ENCODE measurements around the gene CRISP3.
"Not testable (repeated sequence)": the region's sequence is repeated elsewhere in the genome, so short reads cannot be mapped to it uniquely, and the experiment has no call there.

Gene CRISP3, protein sequence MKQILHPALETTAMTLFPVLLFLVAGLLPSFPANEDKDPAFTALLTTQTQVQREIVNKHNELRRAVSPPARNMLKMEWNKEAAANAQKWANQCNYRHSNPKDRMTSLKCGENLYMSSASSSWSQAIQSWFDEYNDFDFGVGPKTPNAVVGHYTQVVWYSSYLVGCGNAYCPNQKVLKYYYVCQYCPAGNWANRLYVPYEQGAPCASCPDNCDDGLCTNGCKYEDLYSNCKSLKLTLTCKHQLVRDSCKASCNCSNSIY

DNA sequence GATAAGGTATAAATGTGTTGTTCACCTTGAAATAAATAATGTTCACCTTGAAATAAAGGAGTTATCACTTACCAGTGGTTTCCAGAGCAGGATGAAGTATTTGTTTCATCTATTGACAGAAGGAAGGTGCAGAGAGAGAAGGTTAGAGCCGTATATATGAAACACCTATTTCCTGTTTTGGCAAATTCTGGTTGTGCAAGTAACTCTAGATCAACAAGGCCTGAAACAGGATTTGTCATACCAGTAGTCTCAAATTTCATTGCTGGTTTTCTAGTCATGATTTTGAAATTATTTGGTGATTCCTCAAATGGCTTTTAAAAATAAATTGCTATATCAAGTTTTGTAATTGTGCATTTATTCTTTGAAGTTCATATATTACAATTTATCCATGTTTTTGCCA, at the start of gene CRISP3:
TSS of gene CRISP3 (minus strand) at position 130 of the 400 bp plus-strand sequence. CDS start at position 109, 21 bp downstream.
- no peak for DNase-seq (ENCODE audit: low read depth in 2 of 2)

DNA sequence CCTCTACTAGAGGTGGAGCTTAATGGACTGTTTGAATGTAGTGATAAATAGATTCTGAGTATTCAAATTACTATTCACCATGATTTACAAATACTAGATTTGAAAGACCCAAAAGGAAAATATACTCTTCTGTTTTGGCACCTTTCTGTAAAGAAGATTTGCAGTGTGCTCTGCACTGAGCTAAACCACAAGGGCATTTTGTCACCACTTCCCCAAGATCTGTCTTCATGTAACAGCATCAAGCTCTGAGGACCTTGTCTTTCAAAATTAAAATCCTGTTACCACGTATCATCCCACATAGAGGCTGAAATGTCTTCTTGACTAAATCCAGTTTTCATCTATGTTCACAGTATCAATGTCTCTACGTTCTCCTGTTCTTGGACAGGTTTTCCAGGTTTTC, 46.2 kb upstream of the CRISP3 start:
- DNase-seq (ENCODE audit: low read depth in 2 of 2): no peak

DNA sequence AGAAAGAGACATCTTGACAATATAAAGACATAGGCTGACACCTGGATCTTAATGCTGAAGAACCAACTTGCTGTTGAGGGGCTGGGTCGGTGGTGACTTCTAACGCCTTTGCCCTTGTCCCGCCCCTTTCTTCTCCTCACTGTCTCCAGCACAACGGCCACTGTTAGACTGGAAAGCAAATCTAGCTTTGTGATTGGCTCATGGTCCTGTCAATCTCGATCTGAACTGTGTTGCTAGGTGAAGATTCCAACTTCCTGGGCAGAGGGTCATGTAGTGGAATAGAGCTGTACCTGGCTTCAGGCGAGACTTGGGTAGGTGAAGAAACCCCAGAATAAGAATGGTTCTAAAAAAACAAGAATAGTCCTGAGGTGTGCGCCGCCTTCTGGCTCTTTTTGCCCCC, 43.0 kb upstream of the CRISP3 start, which contains the start of gene PGK2:
TSS of gene PGK2 (minus strand) at position 110 of the 400 bp plus-strand sequence. CDS start at position 12, 98 bp downstream.
- no peak for DNase-seq (ENCODE audit: low read depth in 2 of 2)

DNA sequence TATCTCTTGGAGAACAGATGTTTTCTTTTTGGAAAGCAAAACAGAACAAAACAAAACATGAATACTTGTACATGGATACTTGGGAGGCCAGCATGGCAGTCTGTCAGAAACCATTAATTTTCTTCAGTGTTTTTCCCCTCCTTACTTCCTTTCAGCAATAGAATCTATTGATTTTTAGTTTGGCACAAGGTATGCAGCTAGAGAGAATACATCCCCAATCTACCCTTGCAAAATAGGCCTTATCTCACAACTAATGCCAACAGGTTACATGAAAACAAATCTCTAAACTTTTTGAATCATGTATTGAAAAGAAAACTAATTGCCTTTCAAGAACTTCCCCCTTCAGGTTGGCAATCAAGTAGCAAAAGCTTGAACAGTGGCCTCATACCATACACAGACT, 40.1 kb upstream of the CRISP3 start:
- DNase-seq (ENCODE audit: low read depth in 2 of 2): no peak

DNA sequence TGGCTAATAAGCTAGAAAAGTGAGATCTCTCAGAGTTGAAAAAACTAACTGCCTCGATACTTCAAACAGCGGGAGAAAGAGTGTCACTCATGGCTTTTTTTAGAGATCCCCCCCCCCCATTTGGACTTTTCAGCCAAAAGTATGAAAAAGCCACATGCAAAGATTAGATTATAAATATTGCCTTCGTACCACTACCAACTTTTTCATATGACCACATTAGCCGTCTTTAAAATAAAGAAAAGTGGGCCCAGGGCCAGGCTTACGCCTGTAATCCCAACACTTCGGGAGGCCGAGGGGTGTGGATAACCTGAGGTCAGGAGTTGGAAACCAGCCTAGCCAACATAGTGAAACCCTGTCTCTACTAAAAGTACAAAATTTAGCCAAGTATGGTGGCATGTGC, 38.5 kb upstream of the CRISP3 start:
- DNase-seq (ENCODE audit: low read depth in 2 of 2): no peak

DNA sequence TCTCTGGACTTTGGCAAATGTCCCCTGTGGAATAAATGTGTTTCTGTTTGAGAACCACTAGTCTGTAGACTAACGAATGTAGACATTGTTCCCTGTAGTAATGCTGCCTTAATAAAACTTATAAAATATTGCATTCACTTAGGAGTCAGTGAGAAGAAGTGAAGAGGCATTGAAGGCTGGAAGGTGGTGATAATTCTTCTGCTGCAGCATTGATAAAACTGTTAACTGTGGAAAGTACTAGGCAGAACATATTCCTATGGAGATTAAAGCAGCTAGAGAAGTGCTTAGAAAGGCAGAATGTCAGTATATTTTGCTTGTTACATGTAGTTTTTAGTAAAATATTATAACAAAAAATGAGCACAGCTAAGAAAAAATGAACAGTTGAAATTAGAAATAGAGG, 38.1 kb upstream of the CRISP3 start:
- no peak for DNase-seq (ENCODE audit: low read depth in 2 of 2)

DNA sequence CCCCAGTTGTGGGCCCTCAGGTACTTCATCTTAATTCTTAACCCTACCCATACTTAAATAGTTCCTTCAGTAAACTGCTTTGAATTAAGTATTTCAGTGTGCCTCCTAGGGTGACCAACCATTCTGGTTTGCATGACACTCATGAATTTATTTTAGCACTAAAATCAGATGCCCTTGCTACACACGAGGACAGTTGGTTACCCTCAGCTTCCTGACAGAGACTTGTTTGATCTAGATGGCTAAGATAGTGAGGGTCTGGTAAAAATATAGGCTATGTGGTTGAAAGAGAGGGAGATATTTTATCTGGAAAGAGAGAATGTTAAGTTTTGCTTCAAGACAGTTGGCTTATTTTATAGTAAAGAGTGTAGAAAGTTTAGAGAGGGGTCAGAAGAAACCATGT, 32.3 kb upstream of the CRISP3 start:
- DNase-seq (ENCODE audit: low read depth in 2 of 2): no peak

DNA sequence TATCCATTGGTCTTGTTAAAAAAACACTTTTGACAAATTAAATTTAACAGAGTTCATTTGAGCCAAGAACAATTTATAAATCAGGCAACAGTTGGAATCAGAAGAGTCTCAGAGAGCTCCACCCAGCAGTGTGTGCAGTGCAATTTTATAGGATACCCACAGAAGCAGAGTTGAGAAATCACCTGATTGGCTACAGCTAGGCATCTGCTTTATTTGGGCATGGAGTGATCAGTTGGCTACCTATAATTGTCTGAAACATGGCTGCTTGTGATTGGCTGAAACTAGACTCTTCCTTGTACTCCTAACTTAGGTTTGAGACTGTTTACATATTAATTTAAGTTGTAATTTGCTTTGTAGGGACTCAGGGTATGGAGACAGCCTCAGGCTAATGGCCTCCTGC, 30.9 kb upstream of the CRISP3 start:
- no peak for DNase-seq (ENCODE audit: low read depth in 2 of 2)

DNA sequence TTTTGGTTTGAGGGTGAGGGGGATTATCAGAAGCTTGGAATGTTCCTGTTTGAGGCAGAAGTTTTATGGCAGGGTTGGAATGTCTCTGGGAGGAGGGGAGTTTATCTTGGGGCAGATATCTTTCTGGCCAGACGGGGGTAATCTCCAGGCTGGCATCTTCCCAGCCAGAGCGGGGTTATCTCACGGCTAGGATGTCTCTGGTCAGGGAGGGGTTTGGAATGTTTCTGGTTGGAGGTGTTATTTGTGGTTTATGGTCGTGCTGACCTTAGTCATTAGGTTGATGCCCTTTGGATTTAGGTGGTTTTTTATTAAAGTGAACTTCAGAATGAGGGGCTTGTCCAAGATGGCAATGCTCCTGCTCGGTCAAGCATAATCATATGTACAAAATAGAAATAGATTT, 28.1 kb upstream of the CRISP3 start:
- DNase-seq (ENCODE audit: low read depth in 2 of 2): no peak

DNA sequence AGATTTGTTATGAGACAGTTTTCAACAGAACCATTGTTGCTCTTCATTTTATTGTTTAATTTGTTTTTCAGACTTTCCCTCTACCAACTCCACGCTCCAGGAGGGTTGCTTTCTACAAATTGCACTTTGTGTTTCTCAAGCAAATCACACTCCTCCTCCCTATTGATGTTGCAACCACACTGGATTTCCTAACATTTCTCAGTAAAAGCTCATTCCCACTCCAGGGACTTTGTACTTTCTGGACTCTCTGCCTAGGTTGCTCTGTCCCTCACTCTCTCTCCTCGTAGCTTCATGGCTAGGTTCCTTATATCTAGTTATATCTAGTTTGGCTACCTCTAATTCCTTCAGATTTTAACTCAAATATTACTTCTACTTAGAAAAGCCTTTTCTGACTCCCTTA, 22.6 kb upstream of the CRISP3 start:
- no peak for DNase-seq (ENCODE audit: low read depth in 2 of 2)

DNA sequence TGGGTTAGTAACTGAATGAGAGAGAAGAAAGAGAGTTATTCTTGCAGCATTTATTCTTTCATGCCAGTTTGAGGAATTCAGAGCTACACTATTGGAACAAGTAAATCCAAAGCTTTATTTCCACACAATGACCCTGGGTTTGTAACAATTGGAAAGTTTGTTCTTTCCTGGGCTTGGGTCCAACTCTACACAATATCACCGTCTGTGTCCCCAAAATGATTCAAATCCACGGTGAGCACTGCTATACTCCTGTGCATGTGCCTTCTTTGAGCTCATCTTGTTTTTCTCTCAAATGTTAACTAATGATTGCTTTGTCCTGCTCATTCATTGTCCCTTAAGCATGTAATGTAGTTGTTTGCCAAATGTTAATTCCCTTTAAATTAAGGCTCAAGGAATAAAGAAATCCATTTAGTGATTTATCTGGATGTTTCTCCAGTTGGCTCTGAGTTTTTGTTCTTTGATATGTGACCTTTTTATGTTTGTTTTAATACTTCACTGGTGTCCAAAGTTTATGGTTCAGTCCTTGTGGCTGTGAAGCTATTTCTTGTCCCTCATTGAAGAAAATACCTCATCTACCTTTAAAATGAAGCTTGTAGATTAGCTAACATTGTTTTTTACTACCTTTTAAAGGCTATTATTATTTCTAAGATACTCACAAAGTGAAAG, 20.5 kb upstream of the CRISP3 start:
- DNase-seq (ENCODE audit: low read depth in 2 of 2): no peak

DNA sequence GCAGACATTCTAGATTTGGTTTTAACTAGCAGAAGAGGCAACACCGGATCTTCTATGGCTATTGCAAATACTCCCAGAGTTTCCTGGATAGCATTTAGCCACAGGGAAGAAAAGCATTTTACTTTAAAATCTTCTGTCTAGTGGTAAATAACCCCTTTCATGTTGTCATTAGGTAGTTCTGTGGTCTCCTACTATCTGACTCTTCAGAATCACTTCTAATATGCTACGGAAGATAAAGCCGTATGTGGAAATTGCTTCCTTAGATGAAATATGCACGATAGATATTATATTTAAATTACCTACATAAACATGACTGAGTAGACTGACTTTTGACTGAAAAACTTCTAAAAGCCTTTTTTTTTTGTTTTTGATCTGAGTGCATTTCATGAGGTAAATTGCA, 759 bp downstream of the CRISP3 start:
- DNase-seq (ENCODE audit: low read depth in 2 of 2): no peak

DNA sequence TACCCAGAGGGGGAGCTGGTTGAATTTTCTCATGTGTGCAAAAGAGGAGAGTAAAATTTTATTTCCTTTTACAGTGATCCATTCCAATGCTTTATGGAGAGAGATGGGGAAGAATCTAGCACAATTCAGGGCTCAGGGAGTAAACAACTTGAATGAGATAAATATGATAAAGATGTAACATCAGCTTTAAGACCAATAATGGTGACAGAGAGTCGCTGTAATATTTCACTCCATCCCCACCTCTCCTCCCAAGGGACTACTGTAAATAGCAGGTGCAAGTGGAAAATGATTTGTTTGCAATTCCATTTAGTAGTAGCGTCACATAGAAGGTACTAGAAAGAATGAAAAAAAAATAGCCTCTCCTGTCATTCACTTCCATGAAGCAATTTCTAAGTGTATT, 4.8 kb downstream of the CRISP3 start:
- DNase-seq (ENCODE audit: low read depth in 2 of 2): no peak

DNA sequence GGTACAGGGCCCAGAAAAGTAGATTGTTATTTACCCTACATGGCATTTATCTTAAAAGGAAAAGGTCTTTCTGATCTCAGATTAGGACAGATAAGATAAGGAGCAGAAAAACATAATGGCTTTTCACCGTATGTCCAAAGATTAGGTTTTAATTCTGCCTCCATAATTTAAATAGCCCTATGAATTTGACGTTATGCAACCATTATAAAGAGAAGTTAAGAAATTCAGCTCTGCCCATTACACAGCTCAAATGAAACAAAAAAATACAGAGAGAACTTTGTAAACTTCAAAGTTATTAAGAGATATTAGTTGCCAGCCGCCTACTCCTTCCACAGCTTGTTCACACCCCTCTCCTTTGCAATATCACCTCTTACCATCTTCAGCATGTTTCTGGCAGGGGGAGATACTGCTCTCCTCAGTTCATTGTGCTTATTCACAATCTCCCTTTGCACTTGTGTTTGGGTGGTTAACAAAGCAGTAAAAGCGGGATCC, 8.1 kb downstream of the CRISP3 start:
- no peak for DNase-seq (ENCODE audit: low read depth in 2 of 2)

DNA sequence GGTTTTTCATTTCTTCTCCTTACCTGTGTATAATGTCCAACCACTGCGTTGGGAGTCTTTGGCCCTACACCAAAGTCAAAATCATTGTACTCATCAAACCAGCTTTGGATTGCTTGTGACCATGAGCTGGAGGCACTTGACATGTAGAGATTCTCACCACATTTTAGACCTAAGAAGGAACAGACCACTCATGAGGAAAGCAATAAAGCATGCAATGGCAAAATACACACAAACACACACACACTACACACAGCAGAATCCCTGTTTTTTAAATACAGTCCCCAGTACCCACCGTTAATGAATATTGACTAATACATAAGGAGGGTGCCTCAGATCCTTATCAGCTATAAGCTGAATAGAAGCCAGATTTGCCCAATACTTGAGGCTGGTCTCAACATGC, 10.5 kb downstream of the CRISP3 start:
- no peak for DNase-seq (ENCODE audit: low read depth in 2 of 2)

DNA sequence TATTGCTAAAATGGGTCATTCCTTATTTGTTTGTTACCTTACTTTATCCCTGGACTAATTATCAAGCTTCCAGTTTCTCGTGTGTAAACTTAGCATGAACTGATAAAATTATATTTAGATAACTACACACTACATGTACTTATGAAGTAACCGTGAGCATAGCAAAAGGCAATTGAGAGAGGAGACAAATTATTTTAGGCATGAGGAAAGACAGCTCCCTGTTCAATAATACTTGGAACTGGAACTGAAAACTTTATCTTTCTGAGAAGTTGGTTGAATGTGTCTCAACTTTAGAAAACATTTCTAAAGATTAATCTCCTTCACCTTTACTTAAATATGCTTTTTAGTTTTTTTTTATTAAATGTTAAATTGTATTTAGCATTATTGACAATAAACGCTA, 11.4 kb downstream of the CRISP3 start:
- no peak for DNase-seq (ENCODE audit: low read depth in 2 of 2)

DNA sequence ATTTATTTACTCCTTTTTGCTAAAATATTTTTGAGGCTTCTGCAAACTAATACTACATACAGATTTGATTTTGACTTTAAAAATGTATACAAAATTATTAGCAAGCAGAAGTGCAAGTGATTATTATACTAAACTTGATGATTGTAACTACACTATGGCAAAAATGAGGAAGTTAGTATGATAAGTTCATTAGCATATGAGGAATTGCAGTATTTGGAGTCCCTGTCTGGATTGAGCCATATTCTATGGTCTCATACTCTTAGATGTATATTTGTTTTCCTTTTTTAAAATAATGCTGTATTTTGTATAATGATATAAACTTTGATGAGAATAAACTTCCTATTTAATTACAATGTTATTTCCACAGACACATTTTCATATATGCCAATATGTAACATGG, 13.9 kb downstream of the CRISP3 start:
- DNase-seq (ENCODE audit: low read depth in 2 of 2): no peak

DNA sequence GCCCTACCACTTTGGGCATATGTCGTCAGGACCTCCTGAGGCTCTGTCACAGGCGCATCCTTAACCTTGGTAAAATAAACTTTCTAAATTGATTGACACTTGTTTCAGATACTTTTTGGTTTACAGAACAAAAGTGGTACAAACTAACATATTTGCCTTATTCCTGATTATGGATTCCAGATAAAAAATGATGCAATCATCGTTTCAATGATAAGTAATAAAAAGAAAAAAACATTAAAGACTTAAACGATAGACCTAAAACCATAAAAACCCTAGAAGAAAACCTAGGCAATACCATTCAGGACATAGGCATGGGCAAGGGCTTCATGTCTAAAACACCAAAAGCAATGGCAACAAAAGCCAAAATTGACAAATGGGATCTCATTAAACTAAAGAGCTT, 20.3 kb downstream of the CRISP3 start:
- DNase-seq (ENCODE audit: low read depth in 2 of 2): not testable (repeated sequence)

DNA sequence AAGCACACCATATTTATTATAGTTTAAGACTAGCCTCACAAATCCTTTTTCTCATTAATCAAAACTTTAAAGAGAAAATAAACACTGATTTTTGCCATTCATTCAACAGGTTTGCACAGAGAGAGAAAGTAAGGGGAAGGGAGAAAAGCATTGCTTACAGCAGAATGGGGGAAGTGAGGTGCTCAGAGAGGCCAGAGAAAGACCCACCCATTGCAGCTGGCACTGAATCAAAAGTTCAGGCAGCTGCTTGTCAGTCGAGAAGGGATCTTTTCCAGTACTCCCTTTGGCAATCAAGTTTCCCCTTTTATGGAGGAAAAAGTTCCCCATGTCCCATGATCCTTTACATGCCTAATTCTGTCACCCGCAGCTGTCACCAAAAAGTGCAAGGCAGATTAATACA, 22.9 kb downstream of the CRISP3 start:
- DNase-seq (ENCODE audit: low read depth in 2 of 2): no peak

DNA sequence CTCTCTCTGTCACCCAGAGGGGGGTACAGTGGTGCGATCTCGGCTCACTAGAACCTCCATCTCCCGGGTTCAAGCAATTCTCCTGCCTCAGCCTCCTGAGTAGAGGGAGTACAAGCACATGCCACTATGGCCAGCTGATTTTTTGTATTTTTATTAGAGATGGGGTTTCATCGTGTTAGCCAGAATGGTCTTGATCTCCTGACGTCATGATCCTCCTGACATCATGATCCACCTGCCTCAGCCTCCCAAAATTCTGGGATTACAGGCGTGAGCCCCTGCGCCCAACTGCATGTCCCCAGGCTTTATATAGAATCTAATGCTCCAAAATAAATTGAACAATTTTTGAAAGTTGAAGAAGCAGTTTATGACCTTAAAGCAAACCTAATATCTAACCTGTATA, 23.8 kb downstream of the CRISP3 start:
- DNase-seq (ENCODE audit: low read depth in 2 of 2): no peak

DNA sequence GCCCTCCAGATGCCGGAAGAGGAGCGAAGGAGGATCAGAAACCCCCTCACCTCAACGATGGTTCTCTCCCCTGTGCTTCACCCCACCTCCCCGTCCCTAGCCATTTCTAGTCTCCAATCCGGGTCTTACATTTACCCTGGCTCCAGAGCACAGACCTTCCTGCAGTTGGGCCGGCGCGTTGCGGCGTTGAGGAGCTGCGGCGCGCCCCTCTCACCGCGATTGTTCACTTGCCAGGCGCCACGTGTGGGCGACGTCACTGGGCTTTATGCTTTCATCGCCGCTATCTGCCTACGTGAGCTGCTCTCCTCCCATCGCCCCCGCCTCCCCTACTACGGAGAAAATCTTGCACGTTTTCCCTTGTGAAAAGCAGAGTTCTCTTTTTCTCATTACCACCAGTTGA, 30.8 kb downstream of the CRISP3 start, which contains the start of gene CRISP2:
TSS of gene CRISP2 (minus strand) at position 198 of the 400 bp plus-strand sequence. CDS start 4,347 bp downstream, outside the sequence.
- DNase-seq (ENCODE audit: low read depth in 2 of 2): no peak

DNA sequence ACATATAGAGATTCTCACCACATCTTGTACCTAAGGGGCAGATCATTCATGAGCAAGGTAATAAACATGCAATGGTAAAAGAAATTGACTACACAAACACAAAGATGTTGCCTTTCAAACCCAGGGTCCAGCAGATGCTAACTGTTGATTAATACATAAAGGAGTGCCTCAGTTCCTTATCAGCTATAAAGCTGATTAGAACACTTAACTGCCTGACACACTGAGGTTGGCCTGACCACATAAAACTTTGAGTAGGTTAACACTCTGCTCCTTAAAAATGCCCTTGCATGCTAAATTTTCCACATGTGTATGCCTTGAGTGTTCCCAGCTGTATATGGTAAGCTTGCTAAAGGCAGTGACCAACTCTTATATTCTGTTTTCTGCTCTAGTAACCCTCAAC, 45.7 kb downstream of the CRISP3 start:
- DNase-seq (ENCODE audit: low read depth in 2 of 2): no peak

DNA sequence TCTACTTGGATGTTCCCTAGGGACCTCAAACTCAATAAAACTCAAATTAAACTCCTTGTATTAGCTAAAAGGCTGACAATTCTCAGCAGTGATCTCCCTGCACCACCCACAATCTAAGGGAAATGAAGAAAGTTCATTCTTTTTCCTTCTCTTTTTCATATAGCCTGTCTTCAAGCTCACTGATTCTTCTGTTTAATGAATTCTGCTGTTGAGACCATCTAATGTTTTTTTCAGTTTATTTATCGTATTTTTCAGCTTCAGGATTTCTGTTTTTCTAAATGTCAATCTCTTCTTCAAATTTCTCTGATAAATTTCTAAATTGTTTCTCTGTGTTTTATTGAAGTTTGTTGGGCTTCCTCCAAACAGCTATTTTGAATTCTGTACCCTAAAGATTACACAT, 50.7 kb downstream of the CRISP3 start:
- no peak for DNase-seq (ENCODE audit: low read depth in 2 of 2)
